Measurements from ENCODE around the gene SLC45A3.

Gene SLC45A3

DNA sequence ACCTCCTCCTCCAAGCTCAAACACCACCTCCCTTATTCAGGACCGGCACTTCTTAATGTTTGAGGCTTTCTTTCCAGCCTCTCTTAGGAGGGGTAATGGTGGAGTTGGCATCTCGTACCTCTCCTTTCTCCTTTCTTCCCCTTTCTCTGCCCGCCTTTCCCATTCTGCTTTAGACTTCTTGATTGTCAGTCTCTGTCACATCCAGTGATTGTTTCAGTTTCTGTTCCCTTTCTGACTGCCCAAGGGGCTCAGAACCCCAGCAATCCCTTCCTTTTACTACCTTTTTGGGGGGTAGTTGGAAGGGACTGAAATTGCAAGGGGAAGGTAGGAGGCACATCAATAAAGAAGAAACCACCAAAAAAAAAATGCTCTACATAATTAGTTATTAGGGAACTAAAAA, 54.1 kb downstream of the SLC45A3 start:
- TF ChIP-seq CTCF (IDR thresholded peaks at IDR 0.05) (no peak), ZFX (IDR thresholded peaks at IDR 0.05; ENCODE audit: borderline replicate concordance) (no peak)
- no peak overlapping the region for H3K27ac ChIP-seq

DNA sequence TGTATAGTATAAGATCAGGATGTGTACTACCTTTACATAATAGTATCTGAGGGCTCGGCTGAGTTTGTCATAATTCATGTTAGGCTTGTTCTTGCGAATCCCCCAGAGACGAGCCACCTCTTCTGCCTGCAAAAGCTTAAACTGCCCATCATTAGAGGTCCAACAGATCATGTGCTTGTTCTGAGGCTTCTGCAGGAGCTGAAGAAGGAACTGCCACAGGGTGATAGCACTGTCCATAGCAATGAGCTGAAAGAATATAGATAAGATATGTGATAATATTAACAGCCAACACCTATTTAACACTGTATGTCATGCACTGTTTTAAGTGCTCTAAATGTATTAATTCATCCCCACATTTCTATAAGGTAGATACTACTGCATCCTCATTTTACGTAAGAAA, 56.7 kb downstream of the SLC45A3 start:
- TF ChIP-seq CTCF (IDR thresholded peaks at IDR 0.05) (no peak), ZFX (IDR thresholded peaks at IDR 0.05; ENCODE audit: borderline replicate concordance) (no peak)

DNA sequence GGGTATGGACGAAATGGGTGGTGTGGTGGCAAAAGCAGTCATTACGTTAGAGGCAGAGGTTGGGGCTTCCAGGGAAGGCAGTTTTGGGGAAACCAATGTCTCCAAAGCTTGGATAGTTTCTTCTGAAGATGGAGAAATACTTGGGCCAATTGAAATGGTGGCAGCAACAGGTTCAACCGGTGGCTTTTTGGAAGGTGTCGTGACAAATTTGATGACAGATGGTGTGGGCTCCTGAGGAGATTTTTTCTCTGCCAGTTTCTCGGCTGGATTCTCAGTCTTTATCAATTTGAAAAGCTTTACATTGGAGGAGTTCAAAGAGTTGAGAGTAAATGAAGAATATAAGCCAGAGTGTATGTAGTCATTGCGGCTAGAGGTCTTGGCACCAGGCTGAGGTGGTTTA, 60.0 kb downstream of the SLC45A3 start:
- TF ChIP-seq CTCF (IDR thresholded peaks at IDR 0.05) (no peak), ZFX (IDR thresholded peaks at IDR 0.05; ENCODE audit: borderline replicate concordance) (no peak)
- peak overlapping the region; percentile 58 for H3K27ac ChIP-seq

More for the DNA sequence above, 56.7 kb downstream of the SLC45A3 start:
- no peak overlapping the region for H3K27ac ChIP-seq

DNA sequence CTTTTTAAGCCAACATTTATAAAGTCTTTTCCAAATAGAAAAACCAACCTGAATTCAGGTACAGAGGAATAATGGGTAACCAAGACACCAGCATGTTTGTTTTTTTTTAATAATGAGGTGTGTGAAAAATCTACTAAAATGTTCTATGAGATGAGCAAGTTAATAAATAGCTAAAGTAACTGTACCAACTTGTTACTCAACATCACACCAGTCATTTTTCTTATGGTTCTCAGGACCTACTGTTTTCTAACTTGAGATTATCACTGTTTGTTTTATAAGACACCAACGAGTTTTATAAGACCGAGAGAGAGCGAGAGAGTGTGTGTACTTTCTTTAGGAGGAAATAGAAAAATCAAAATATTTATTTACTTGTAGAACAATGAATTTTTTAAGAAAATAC, 60.9 kb downstream of the SLC45A3 start:
- H3K27ac ChIP-seq, result peak overlapping the region; percentile 58
- TF ChIP-seq CTCF (IDR thresholded peaks at IDR 0.05) (no peak), ZFX (IDR thresholded peaks at IDR 0.05; ENCODE audit: borderline replicate concordance) (no peak)

DNA sequence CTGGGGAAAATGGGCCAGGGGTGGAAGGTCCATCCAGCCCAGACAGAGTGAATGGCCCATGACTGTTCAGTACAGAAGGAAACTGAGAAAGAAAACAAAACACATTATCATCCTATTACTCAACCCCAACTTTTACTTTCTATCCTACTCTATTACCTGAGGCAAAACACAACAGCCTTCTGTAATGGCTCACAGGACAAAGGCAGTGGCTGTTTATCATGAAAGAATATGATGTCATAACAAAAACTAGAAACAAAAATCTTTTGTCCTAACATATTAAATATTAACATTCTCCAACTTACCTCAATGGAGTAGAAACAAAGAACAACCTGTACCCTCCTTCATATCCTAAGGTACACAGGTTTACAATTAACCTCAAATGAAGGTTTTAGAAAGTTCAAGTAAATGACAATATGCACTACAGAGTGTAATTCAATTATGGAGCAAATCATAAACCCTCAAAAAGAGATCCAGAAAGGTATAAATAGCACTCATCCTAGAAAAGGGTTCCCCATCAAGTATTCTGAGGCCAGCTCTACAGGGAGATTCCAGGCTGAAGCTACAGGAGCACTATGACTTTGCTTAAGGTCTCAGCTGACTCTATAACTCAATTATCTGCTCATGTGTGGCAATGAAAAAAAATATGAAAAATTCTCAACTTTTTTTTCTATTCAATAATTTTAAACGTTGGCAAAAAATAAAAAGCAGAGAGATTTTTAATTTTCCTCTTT, 63.6 kb downstream of the SLC45A3 start:
- H3K27ac ChIP-seq, result peak overlapping the region; percentile 58
- no peak for TF ChIP-seq CTCF (IDR thresholded peaks at IDR 0.05)
- TF ChIP-seq ZFX (IDR thresholded peaks at IDR 0.05; ENCODE audit: borderline replicate concordance), result no peak

DNA sequence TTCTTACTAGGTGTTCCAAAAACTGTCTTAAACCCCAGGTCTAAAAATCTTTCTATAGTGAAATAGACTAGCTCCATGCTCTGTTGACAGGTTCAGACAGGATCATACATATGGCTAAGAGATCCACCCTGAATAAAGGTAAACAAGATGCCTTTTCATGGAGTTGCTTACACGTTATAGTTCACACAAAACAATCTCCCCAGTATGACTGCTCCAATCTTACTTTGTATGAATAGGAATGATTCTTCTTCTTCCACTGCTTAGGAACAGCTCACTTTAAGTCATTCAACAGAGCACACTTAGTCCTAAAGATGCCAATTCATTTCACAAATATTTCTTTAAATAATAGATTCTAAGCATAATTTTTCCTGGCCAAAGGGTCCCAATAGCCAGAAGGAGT, 64.5 kb downstream of the SLC45A3 start:
- TF ChIP-seq CTCF (IDR thresholded peaks at IDR 0.05), result no peak
- TF ChIP-seq ZFX (IDR thresholded peaks at IDR 0.05; ENCODE audit: borderline replicate concordance), result no peak
- peak overlapping the region; percentile 58 for H3K27ac ChIP-seq

DNA sequence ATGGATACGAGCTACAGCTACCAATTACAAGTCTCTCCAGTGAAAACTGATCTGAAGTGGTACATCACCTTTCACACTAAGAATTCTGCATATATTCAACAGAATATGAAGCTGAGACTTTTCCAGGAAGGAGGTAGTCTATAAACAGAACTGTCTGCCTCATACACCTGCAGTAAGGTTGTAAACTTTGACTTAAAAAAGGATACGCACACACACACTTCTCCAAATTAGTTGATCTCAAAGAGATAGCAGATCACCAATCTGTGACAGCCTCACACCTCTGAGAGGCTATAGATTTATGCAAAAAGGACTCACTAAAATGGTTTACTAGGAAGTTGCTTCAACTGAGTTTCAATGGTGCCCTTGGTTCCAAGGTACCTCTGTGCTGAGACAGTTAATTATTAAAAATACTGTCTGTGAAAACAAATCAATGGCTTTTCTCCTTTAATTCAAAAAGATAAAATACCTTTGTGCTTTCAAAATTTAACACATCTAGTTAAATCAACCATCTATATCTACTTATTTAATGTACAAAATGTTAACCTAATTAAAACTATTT, 66.4 kb downstream of the SLC45A3 start:
- TF ChIP-seq ZFX (IDR thresholded peaks at IDR 0.05; ENCODE audit: borderline replicate concordance) (no peak), CTCF (IDR thresholded peaks at IDR 0.05) (no peak)
- H3K27ac ChIP-seq, result no peak overlapping the region
